Neutrophil (primary cell): ENCODE data around the gene EPHA2.

Experiments used
- H3K27ac ChIP-seq: fragments of 200-600 bp; sonication (generic); 2 replicates; pipeline ENCODE4 v1.5.1; 2016; ENCODE audit warnings: mild to moderate bottlenecking, moderate library complexity
- H3K27me3 ChIP-seq: fragments of 200-600 bp; sonication (generic); 2 replicates; pipeline ENCODE4 v1.6.0; 2016; ENCODE audit warnings: mild to moderate bottlenecking
- H3K36me3 ChIP-seq: fragments of 200-600 bp; sonication (generic); 2 replicates; pipeline ENCODE4 v1.5.1; 2017
- H3K4me1 ChIP-seq, 2 experiments: fragments of 200-600 bp in 1 of 2; sonication (generic) in 1 of 2; 1 replicate in 1 of 2; 2 replicates in 1 of 2; pipeline versions ENCODE4 v1.5.1 to v1.6.1; 2013 to 2016; ENCODE audit warnings: low read depth in 1 of 2, low read length in 1 of 2, mild to moderate bottlenecking in 1 of 2, moderate library complexity in 1 of 2; ENCODE audit not compliant: control insufficient read depth in 1 of 2, insufficient read depth in 1 of 2
- H3K4me3 ChIP-seq, 2 experiments: fragments of 200-600 bp in 1 of 2; sonication (generic) in 1 of 2; 1 replicate in 1 of 2; 2 replicates in 1 of 2; pipeline ENCODE4 v1.5.1; 2013 to 2016; ENCODE audit warnings: low read depth in 1 of 2, low read length in 1 of 2, mild to moderate bottlenecking in 1 of 2, moderate library complexity in 1 of 2
- H3K9me3 ChIP-seq: fragments of 200-600 bp; sonication (generic); 2 replicates; pipeline ENCODE4 v1.5.1; 2016
- TF ChIP-seq, protein P1 (sequence below): fragments of 200-600 bp; sonication (generic); IDR thresholded peaks from 2 replicates; pipeline ENCODE4 v1.5.1; 2016; ENCODE audit warnings: antibody characterized with exemption

EPHA2 gene

DNA sequence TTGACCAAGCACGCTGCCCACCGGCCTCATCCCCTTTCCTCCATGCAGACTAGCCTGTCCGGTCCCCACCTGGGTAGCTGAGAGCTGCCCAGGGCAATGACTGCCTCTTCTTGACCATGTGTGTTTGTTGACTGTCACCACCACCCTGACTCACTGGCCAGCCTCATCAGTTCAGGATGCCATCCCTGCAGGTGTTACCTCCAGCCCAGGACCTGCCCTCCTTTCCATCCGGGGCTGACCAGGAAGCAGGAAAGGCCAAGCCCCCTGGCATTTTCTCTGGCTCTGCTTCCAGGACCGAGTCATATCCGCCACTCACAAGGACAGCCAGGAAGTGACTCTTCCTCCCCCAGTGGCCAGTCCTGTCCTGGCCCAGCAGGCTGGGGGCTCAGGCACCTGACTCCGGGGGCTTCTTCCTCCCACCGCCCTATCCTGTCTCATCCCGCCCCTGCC, 17.1 kb downstream of the EPHA2 start:
- Histone ChIP-seq H3K36me3 (no peaks in the 10 kb centered on the region), H3K4me3 (no peak overlapping the region), H3K27me3 (peaks cover 17% of the 10 kb centered on the region), H3K27ac (no peak overlapping the region), H3K9me3 (no peaks in the 10 kb centered on the region), H3K4me1 (no peaks in the 10 kb centered on the region)
- TF ChIP-seq, protein P1, sequence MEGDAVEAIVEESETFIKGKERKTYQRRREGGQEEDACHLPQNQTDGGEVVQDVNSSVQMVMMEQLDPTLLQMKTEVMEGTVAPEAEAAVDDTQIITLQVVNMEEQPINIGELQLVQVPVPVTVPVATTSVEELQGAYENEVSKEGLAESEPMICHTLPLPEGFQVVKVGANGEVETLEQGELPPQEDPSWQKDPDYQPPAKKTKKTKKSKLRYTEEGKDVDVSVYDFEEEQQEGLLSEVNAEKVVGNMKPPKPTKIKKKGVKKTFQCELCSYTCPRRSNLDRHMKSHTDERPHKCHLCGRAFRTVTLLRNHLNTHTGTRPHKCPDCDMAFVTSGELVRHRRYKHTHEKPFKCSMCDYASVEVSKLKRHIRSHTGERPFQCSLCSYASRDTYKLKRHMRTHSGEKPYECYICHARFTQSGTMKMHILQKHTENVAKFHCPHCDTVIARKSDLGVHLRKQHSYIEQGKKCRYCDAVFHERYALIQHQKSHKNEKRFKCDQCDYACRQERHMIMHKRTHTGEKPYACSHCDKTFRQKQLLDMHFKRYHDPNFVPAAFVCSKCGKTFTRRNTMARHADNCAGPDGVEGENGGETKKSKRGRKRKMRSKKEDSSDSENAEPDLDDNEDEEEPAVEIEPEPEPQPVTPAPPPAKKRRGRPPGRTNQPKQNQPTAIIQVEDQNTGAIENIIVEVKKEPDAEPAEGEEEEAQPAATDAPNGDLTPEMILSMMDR: no peak

DNA sequence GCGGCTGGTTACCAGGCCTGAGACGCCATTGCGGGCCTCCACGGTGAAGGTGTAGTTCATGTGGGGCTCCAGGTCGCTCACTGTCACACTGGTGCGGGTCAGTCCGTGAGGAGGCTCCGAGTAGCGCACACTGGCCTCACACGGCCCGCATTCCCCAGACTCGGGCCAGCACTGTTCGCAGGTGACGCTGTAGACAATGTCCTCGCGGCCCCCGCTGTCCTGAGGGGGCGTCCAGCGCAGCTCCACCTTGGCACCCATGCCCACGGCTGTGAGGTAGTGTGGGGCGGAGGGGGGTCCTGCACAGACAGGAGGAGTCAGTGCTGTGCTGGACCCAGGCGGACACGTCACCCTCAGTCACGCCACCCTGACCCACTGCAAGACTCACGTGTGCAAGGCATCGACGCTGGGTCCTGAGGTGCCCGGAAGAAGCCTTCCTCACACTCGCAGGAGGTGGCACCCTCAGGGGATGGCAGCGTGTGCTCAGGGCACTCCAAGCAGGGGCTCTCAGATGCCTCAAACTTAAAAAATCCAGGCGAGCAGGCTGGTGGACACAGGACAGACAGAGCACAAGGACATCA, 17.9 kb downstream of the EPHA2 start:
- Histone ChIP-seq H3K4me1 (no peaks in the 10 kb centered on the region), H3K36me3 (no peaks in the 10 kb centered on the region), H3K9me3 (no peaks in the 10 kb centered on the region), H3K27ac (no peak overlapping the region), H3K4me3 (no peak overlapping the region), H3K27me3 (peaks cover 17% of the 10 kb centered on the region)
- TF ChIP-seq, protein P1: no peak

DNA sequence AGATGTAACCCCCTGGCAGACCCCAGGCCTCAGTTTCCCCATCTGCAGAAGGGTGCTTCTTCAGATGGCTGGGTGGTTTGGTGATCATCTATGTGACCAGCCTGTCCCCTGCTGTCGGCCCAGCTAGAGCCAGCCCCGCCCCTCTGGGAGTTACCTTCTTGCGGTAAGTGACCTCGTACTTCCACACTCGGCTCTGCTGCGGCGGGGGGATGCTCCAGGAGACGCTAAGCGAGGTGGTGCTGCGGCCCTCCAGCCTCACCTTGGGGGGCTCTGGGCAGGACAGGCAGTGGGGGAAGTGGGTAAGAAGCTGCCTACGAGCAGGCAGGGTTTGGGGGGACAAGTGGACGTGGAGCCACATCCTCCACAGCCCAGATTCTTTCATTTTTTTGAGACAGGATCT, 20.4 kb downstream of the EPHA2 start:
- Histone ChIP-seq H3K27ac (no peak overlapping the region), H3K4me3 (no peak overlapping the region), H3K4me1 (no peaks in the 10 kb centered on the region), H3K36me3 (no peaks in the 10 kb centered on the region), H3K9me3 (no peaks in the 10 kb centered on the region), H3K27me3 (no peaks in the 10 kb centered on the region)
- TF ChIP-seq, protein P1: no peak

DNA sequence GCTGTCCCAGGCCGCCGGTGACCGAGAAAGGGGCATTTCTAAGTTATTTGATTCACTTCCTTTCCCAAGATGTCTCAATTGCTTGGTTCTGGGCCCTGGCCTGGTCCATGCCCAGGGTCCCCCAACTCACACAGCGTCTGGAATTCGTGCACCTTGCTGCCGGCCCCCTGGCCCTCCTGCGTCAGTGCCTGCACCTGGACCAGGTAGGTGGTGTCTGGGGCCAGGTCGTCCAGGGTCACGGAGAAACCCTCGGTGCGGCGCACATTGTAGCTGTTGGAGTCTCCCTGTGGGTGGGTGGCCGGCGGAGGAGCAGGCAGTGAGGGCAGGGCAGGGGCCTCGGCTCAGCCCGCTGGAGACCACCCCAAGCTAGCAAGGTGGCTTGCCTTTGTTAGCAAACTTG, 21.0 kb downstream of the EPHA2 start:
- H3K9me3 ChIP-seq: no peaks in the 10 kb centered on the region
- no peaks in the 10 kb centered on the region for H3K27me3 ChIP-seq
- H3K4me3 ChIP-seq: no peak overlapping the region
- TF ChIP-seq, protein P1: no peak
- H3K36me3 ChIP-seq: no peaks in the 10 kb centered on the region
- no peaks in the 10 kb centered on the region for H3K4me1 ChIP-seq
- no peak overlapping the region for H3K27ac ChIP-seq

DNA sequence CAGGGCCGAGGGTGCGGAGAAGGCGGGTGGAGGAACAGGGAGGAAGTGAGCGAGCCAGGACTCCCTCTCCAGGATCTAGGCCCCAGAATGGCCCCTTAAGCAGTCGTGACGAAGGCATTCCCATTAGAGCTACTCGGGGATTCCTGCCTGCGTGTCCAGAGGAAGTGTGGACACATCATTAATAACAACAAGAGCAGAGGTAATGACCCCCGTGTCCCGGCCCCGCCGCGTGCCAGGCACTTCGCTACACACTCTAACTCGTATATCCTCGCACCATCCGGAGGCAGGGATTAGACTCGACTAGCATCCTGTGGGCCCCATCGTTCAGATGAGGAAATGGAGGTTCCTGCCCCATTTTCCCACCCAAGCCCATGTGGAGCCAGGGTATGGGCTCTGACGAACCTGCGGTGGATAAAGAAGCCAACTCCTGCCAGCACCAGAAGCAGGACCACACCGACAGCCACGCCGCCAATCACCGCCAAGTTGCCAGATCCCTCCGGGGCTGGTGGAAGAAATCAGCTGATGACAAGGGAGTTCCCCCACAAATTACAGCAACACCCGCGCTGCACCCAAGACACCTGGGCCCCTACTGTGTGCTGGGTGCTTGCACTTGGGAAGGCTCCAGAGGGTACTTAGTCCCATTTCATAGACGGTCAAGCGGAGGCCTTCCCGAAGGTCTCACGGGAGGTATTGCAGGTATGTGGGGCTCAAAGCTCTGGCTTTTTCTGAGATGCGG, 21.6 kb downstream of the EPHA2 start:
- H3K4me1 ChIP-seq: no peaks in the 10 kb centered on the region
- H3K4me3 ChIP-seq: no peak overlapping the region
- H3K27me3 ChIP-seq: no peaks in the 10 kb centered on the region
- no peak overlapping the region for H3K27ac ChIP-seq
- TF ChIP-seq, protein P1: no peak
- no peaks in the 10 kb centered on the region for H3K36me3 ChIP-seq
- no peaks in the 10 kb centered on the region for H3K9me3 ChIP-seq
